Measurements from ENCODE around the gene SAMD11.
A peak's percentile ranks its signal among the peaks of the same experiment; 100 is the strongest.
"Not testable (repeated sequence)": the region's sequence is repeated elsewhere in the genome, so short reads cannot be mapped to it uniquely, and the experiment has no call there.

Gene SAMD11

GRCh38 chr1:965526-966134 lies 41.9 kb downstream of the SAMD11 start:
- DNase-seq, result no peak

- DNase-seq, result no peak
Observed at GRCh38 chr1:966135-966703, 42.5 kb downstream of the SAMD11 start, which contains the start of gene PLEKHN1. Gene PLEKHN1 (plus strand): TSS chr1:966482. CDS start chr1:966532, 50 bp downstream.

- no peak for DNase-seq
Observed at GRCh38 chr1:966704-967300, 43.1 kb downstream of the SAMD11 start.

GRCh38 chr1:967466-968343 lies 44.0 kb downstream of the SAMD11 start:
- DNase-seq, result no peak

GRCh38 chr1:969260-969855 lies 45.6 kb downstream of the SAMD11 start:
- no peak for DNase-seq

GRCh38 chr1:970242-970972 lies 46.7 kb downstream of the SAMD11 start:
- DNase-seq, result no peak

- no peak for DNase-seq
Observed at GRCh38 chr1:970973-971730, 47.4 kb downstream of the SAMD11 start.

GRCh38 chr1:971751-972506 lies 48.2 kb downstream of the SAMD11 start:
- DNase-seq, result no peak

GRCh38 chr1:972726-973458 lies 49.2 kb downstream of the SAMD11 start:
- no peak for DNase-seq

GRCh38 chr1:973459-974292 lies 50.0 kb downstream of the SAMD11 start:
- DNase-seq, result no peak

- DNase-seq, result no peak
Observed at GRCh38 chr1:974293-974640, 50.5 kb downstream of the SAMD11 start.

- no peak for DNase-seq
Observed at GRCh38 chr1:974687-975328, 51.1 kb downstream of the SAMD11 start.

GRCh38 chr1:975365-975764 lies 51.6 kb downstream of the SAMD11 start:
- no peak for DNase-seq

GRCh38 chr1:975896-976683 lies 52.4 kb downstream of the SAMD11 start:
- peak; percentile 35 for DNase-seq

GRCh38 chr1:976791-977190 lies 53.1 kb downstream of the SAMD11 start:
- not testable (repeated sequence) for DNase-seq

GRCh38 chr1:978069-978834 lies 54.5 kb downstream of the SAMD11 start:
- no peak for DNase-seq

Measured in NCI-H2029 (cell line).